ENCODE data around the gene PSPC1. TPM values are rescaled to one million over a fixed set of nuclear protein-coding genes. Genes with fewer than 3 reads are reported as not detected.

Gene PSPC1
- total and polyA plus RNA-seq, 3 experiments from 2014 or later = 33.0 to 112 (median 104) TPM

- ChIA-PET CTCF (no interaction called here), POLR2A (no interaction called here)
- Mint-ChIP-seq H3K9me3 (no peaks in the 10 kb centered on the region), H3K36me3 (peaks cover 0 to 6% (median 2%) of the 10 kb centered on the region in 3 donors), H3K27ac (no peak overlapping the region), H3K4me1 (no peaks in the 10 kb centered on the region), H3K4me3 (no peak overlapping the region), H3K27me3 (no peaks in the 10 kb centered on the region)
- Histone ChIP-seq H3K4me3 (ENCODE audit: low read length) (no peak overlapping the region), H3K27me3 (ENCODE audit: insufficient read depth, low read length, poor library complexity, severe bottlenecking) (no peaks in the 10 kb centered on the region), H3K27ac (ENCODE audit: low read depth, low read length) (no peak overlapping the region), H3K4me1 (ENCODE audit: insufficient read depth, low read length) (no peaks in the 10 kb centered on the region), H3K9me3 (ENCODE audit: low read length) (no peaks in the 10 kb centered on the region), H3K36me3 (ENCODE audit: insufficient read depth, low read length) (no peaks in the 10 kb centered on the region)
- no peak for DNase-seq
Observed at GRCh38 chr13:19810996-19811881, 28.5 kb upstream of the PSPC1 start.

- ChIA-PET CTCF (no interaction called here), POLR2A (no interaction called here)
- H3K4me3 Mint-ChIP-seq = no peak overlapping the region
- H3K36me3 Mint-ChIP-seq = peaks cover 0 to 8% (median 2%) of the 10 kb centered on the region in 3 donors
- Histone ChIP-seq H3K4me1 (ENCODE audit: insufficient read depth, low read length) (no peaks in the 10 kb centered on the region), H3K9me3 (ENCODE audit: low read length) (no peaks in the 10 kb centered on the region), H3K4me3 (ENCODE audit: low read length) (no peak overlapping the region), H3K27me3 (ENCODE audit: insufficient read depth, low read length, poor library complexity, severe bottlenecking) (no peaks in the 10 kb centered on the region), H3K27ac (ENCODE audit: low read depth, low read length) (no peak overlapping the region), H3K36me3 (ENCODE audit: insufficient read depth, low read length) (no peaks in the 10 kb centered on the region)
- DNase-seq = no peak
- no peak overlapping the region for H3K27ac Mint-ChIP-seq
- H3K27me3 Mint-ChIP-seq = no peaks in the 10 kb centered on the region
- no peaks in the 10 kb centered on the region for H3K4me1 Mint-ChIP-seq
- no peaks in the 10 kb centered on the region for H3K9me3 Mint-ChIP-seq
Observed at GRCh38 chr13:19810151-19810550, 27.4 kb upstream of the PSPC1 start.

- Mint-ChIP-seq H3K4me3 (no peak overlapping the region), H3K4me1 (no peaks in the 10 kb centered on the region), H3K27ac (no peak overlapping the region), H3K36me3 (peaks cover 0 to 4% (median under 1%) of the 10 kb centered on the region in 3 donors), H3K9me3 (no peaks in the 10 kb centered on the region), H3K27me3 (no peaks in the 10 kb centered on the region)
- Histone ChIP-seq H3K4me1 (ENCODE audit: insufficient read depth, low read length) (no peaks in the 10 kb centered on the region), H3K36me3 (ENCODE audit: insufficient read depth, low read length) (no peaks in the 10 kb centered on the region), H3K4me3 (ENCODE audit: low read length) (no peak overlapping the region), H3K27me3 (ENCODE audit: insufficient read depth, low read length, poor library complexity, severe bottlenecking) (no peaks in the 10 kb centered on the region), H3K9me3 (ENCODE audit: low read length) (no peaks in the 10 kb centered on the region), H3K27ac (ENCODE audit: low read depth, low read length) (no peak overlapping the region)
- ChIA-PET CTCF (no interaction called here), POLR2A (no interaction called here)
- DNase-seq = no peak
Observed at GRCh38 chr13:19805765-19806164, 23.0 kb upstream of the PSPC1 start.

- ChIA-PET POLR2A (no interaction called here), CTCF (no interaction called here)
- Mint-ChIP-seq H3K4me1 (no peaks in the 10 kb centered on the region), H3K36me3 (peaks cover 0 to 1% (median 0%) of the 10 kb centered on the region in 3 donors), H3K27ac (peak overlapping the region in 1 of 8 donors; percentile 38), H3K27me3 (no peaks in the 10 kb centered on the region), H3K9me3 (no peaks in the 10 kb centered on the region), H3K4me3 (no peak overlapping the region)
- no peaks in the 10 kb centered on the region for H3K4me1 ChIP-seq (ENCODE audit: insufficient read depth, low read length)
- no peak for DNase-seq
- no peak overlapping the region for H3K27ac ChIP-seq (ENCODE audit: low read depth, low read length)
- H3K9me3 ChIP-seq (ENCODE audit: low read length) = no peaks in the 10 kb centered on the region
- H3K36me3 ChIP-seq (ENCODE audit: insufficient read depth, low read length) = no peaks in the 10 kb centered on the region
- H3K4me3 ChIP-seq (ENCODE audit: low read length) = no peak overlapping the region
- H3K27me3 ChIP-seq (ENCODE audit: insufficient read depth, low read length, poor library complexity, severe bottlenecking) = no peaks in the 10 kb centered on the region
Observed at GRCh38 chr13:19795956-19796355, 13.2 kb upstream of the PSPC1 start.

GRCh38 chr13:19794631-19795030 lies 11.9 kb upstream of the PSPC1 start:
- POLR2A ChIA-PET = no interaction called here

GRCh38 chr13:19791953-19792537 lies 9.3 kb upstream of the PSPC1 start:
- Mint-ChIP-seq H3K27me3 (no peaks in the 10 kb centered on the region), H3K36me3 (no peaks in the 10 kb centered on the region), H3K4me1 (no peaks in the 10 kb centered on the region), H3K9me3 (no peaks in the 10 kb centered on the region), H3K4me3 (no peak overlapping the region), H3K27ac (no peak overlapping the region)
- H3K27ac ChIP-seq (ENCODE audit: low read depth, low read length) = no peak overlapping the region
- H3K36me3 ChIP-seq (ENCODE audit: insufficient read depth, low read length) = no peaks in the 10 kb centered on the region
- H3K4me3 ChIP-seq (ENCODE audit: low read length) = no peak overlapping the region
- H3K4me1 ChIP-seq (ENCODE audit: insufficient read depth, low read length) = no peaks in the 10 kb centered on the region
- ChIA-PET CTCF (interaction anchor here (1.1 to 1.7 kb wide), 2 partner anchors 9 to 10 kb away, joined by 3 to 5 read pairs; partner anchors contain the start of gene PSPC1), POLR2A (no interaction called here)
- H3K27me3 ChIP-seq (ENCODE audit: insufficient read depth, low read length, poor library complexity, severe bottlenecking) = no peaks in the 10 kb centered on the region
- DNase-seq = no peak
- no peaks in the 10 kb centered on the region for H3K9me3 ChIP-seq (ENCODE audit: low read length)

More at GRCh38 chr13:19794631-19795030, 11.9 kb upstream of the PSPC1 start:
- no peak overlapping the region for H3K27ac Mint-ChIP-seq
- no peaks in the 10 kb centered on the region for H3K36me3 ChIP-seq (ENCODE audit: insufficient read depth, low read length)
- H3K4me1 ChIP-seq (ENCODE audit: insufficient read depth, low read length) = no peaks in the 10 kb centered on the region
- no peaks in the 10 kb centered on the region for H3K4me1 Mint-ChIP-seq
- H3K9me3 Mint-ChIP-seq = no peaks in the 10 kb centered on the region
- H3K4me3 Mint-ChIP-seq = no peak overlapping the region
- H3K9me3 ChIP-seq (ENCODE audit: low read length) = no peaks in the 10 kb centered on the region
- no peak overlapping the region for H3K27ac ChIP-seq (ENCODE audit: low read depth, low read length)
- CTCF ChIA-PET = no interaction called here
- DNase-seq = no peak
- no peaks in the 10 kb centered on the region for H3K27me3 ChIP-seq (ENCODE audit: insufficient read depth, low read length, poor library complexity, severe bottlenecking)
- H3K27me3 Mint-ChIP-seq = no peaks in the 10 kb centered on the region
- no peak overlapping the region for H3K4me3 ChIP-seq (ENCODE audit: low read length)
- H3K36me3 Mint-ChIP-seq = no peaks in the 10 kb centered on the region

GRCh38 chr13:19782049-19782726 lies 557 bp downstream of the PSPC1 start:
- Histone ChIP-seq H3K9me3 (ENCODE audit: low read length) (no peaks in the 10 kb centered on the region), H3K36me3 (ENCODE audit: insufficient read depth, low read length) (no peaks in the 10 kb centered on the region), H3K4me3 (ENCODE audit: low read length) (peak overlapping the region; percentile 97), H3K4me1 (ENCODE audit: insufficient read depth, low read length) (peaks cover 5% of the 10 kb centered on the region), H3K27me3 (ENCODE audit: insufficient read depth, low read length, poor library complexity, severe bottlenecking) (no peaks in the 10 kb centered on the region), H3K27ac (ENCODE audit: low read depth, low read length) (peak overlapping the region; percentile 96)
- peaks cover 0 to 16% (median 2%) of the 10 kb centered on the region in 3 donors for H3K36me3 Mint-ChIP-seq
- peaks cover 0 to 6% of the 10 kb centered on the region in 2 donors for H3K27me3 Mint-ChIP-seq
- peak overlapping the region; percentile 97 to 99 (median 99) for H3K27ac Mint-ChIP-seq
- peak in 4 of 5 donors; percentile 38 to 70 (median 48) for DNase-seq
- peaks cover 7 to 13% (median 9%) of the 10 kb centered on the region in 3 donors for H3K4me1 Mint-ChIP-seq
- CTCF ChIA-PET = interaction anchor here (1.1 kb wide), 1 partner anchor 336 kb away, joined by 3 read pairs; no protein-coding TSS in a partner anchor
- H3K4me3 Mint-ChIP-seq = peak overlapping the region; percentile 98 to 100 (median 99)
- POLR2A ChIA-PET = interaction anchor here (0.5 to 3.8 kb wide), 6 partner anchors 15 to 678 kb away, joined by 3 to 30 read pairs (median 4); partner anchors contain the start of genes MPHOSPH8 and ZMYM5
- peaks cover 0 to 6% (median 0%) of the 10 kb centered on the region in 5 donors for H3K9me3 Mint-ChIP-seq

Measured in CD8-positive, alpha-beta memory T cell (primary cell).